WERI-Rb-1 (cell line): ENCODE measurements around the gene RPL21.

Experiments used
- DNase-seq: peaks from one replicate; pipeline ENCODE4 v3.0.0-alpha.2; 2020
- H3K27ac ChIP-seq: fragments of 250-450 bp; sonication (Bioruptor Pico); 2 replicates; pipeline ENCODE4 v1.5.1; 2020; ENCODE audit warnings: mild to moderate bottlenecking, moderate library complexity
- H3K27me3 ChIP-seq: fragments of 250-450 bp; sonication (Bioruptor Pico); 2 replicates; pipeline ENCODE4 v1.5.1; 2021; ENCODE audit warnings: mild to moderate bottlenecking, low read depth, moderate library complexity; ENCODE audit not compliant: insufficient read depth, severe bottlenecking
- H3K36me3 ChIP-seq: fragments of 250-450 bp; sonication (Bioruptor Pico); 2 replicates; pipeline ENCODE4 v1.5.1; 2020; ENCODE audit warnings: mild to moderate bottlenecking, moderate library complexity
- H3K4me3 ChIP-seq: 2 replicates; pipeline ENCODE4 v1.5.1; 2011; ENCODE audit warnings: low read depth, mild to moderate bottlenecking, control low read depth, low read length
- H3K9me3 ChIP-seq: fragments of 250-450 bp; sonication (Bioruptor Pico); 2 replicates; pipeline ENCODE4 v1.5.1; 2021; ENCODE audit warnings: mild to moderate bottlenecking, moderate library complexity; ENCODE audit not compliant: severe bottlenecking
- CTCF ChIP-seq: IDR thresholded peaks from 2 replicates; pipeline ENCODE4 v1.5.1; 2011; ENCODE audit warnings: low read depth, mild to moderate bottlenecking, control low read depth, inconsistent platforms, low read length

The RPL21 gene

DNA sequence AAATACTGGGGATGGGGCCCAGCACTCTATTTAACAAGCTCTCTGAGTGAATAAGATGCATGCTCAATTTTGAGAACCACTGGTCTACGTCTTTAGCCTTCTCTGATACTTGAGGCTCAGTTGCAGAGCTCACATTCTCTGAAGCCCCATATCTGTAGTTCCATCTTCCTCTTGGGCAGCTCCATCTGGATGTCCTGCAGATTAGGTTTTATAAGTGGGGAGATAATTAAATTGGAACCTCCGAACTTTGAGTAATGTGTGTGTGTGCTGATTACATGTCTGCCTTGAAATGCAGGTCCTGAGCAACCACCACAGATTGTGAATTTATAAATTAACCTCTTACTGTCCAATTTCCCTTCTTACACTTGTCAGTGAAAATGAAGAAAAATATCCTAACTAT lies 12.1 kb downstream of the RPL21 start:
- no peaks in the 10 kb centered on the region for H3K27me3 ChIP-seq
- peaks cover 47% of the 10 kb centered on the region for H3K36me3 ChIP-seq
- no peak overlapping the region for H3K27ac ChIP-seq
- TF ChIP-seq CTCF = no peak
- no peak for DNase-seq
- no peak overlapping the region for H3K4me3 ChIP-seq
- H3K9me3 ChIP-seq = no peaks in the 10 kb centered on the region

- no peaks in the 10 kb centered on the region for H3K27me3 ChIP-seq
- H3K27ac ChIP-seq = no peak overlapping the region; the same call in 1 of the 2 replicates
- no peaks in the 10 kb centered on the region for H3K9me3 ChIP-seq
- peaks cover 40% of the 10 kb centered on the region for H3K36me3 ChIP-seq
- no peak for TF ChIP-seq CTCF
- no peak overlapping the region for H3K4me3 ChIP-seq
- no peak for DNase-seq
Observed at GRCh38 chr13:27264181-27264580, 12.8 kb downstream of the RPL21 start.

DNA sequence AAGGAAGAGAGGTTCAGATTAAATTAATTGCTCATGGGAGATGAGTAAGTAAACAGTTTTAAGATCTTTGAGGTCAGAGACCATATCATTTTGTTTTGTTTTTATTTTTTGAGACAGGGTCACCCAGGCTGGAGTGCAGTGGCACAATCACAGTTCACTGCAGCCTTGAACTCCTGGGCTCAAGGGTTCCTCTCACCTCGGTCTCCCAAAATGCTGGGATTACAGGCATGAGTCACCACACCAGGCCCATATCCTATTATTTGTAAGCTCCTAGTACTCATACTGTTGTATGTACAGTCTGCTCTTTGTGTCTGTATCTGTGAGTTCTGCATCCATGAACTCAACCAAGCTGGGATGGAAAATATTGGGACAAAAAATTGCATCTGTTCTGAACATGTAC lies 13.3 kb downstream of the RPL21 start:
- Histone ChIP-seq H3K27me3 (no peaks in the 10 kb centered on the region), H3K9me3 (no peaks in the 10 kb centered on the region), H3K4me3 (no peak overlapping the region), H3K36me3 (peaks cover 35% of the 10 kb centered on the region), H3K27ac (no peak overlapping the region)
- DNase-seq = no peak
- TF ChIP-seq CTCF = no peak

DNA sequence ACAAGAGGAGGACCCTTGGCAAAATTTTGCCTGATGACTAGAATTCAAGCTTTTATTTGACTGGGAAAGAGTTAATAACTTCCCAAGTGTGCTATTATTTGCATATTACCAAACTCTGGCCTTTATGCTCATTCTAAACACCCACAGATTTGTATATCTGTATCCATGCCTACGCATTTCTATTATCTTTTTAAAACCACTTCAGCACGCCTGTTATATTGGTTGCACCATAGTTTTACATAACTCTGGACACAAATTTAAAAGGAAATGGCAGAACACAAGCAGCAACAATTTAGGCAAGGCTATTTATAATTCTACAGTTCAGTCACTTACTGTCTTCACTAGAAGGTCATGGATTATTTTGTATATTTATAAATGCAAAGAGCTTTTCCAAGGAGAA lies 15.6 kb downstream of the RPL21 start:
- no peak for TF ChIP-seq CTCF
- Histone ChIP-seq H3K4me3 (no peak overlapping the region), H3K27ac (no peak overlapping the region), H3K27me3 (no peaks in the 10 kb centered on the region), H3K9me3 (no peaks in the 10 kb centered on the region), H3K36me3 (peaks cover 16% of the 10 kb centered on the region)
- no peak for DNase-seq

GRCh38 chr13:27267596-27267995 lies 16.2 kb downstream of the RPL21 start:
- DNase-seq = no peak
- TF ChIP-seq CTCF = no peak
- Histone ChIP-seq H3K27me3 (no peaks in the 10 kb centered on the region), H3K36me3 (peaks cover 9% of the 10 kb centered on the region), H3K9me3 (no peaks in the 10 kb centered on the region), H3K4me3 (no peak overlapping the region), H3K27ac (no peak overlapping the region)

- no peak for TF ChIP-seq CTCF
- Histone ChIP-seq H3K9me3 (no peaks in the 10 kb centered on the region), H3K36me3 (peaks cover 5% of the 10 kb centered on the region; the same call in 1 of the 2 replicates), H3K4me3 (no peak overlapping the region), H3K27ac (no peak overlapping the region), H3K27me3 (no peaks in the 10 kb centered on the region)
- DNase-seq = no peak
Observed at GRCh38 chr13:27269114-27269665, 17.8 kb downstream of the RPL21 start.
